Fibroblast of lung (primary cell): ENCODE results near the gene HBG1. TPM values are rescaled to one million over a fixed set of nuclear protein-coding genes. Genes with fewer than 3 reads are reported as not detected.
"Not testable (repeated sequence)": the region's sequence is repeated elsewhere in the genome, so short reads cannot be mapped to it uniquely, and the experiment has no call there.

Source experiments
- DNase-seq, 2 donors: peaks; one replicate each; pipeline versions ENCODE4 v3.0.0 to v3.0.0-alpha.2; 2010; ENCODE audit warnings: low read depth in 2 of 2
- H2AFZ ChIP-seq: 2 replicates; pipeline ENCODE4 v1.5.1; 2012; ENCODE audit warnings: low read length, control low read depth, inconsistent platforms
- H3K27ac ChIP-seq: 2 replicates; pipeline ENCODE4 v1.5.1; 2011; ENCODE audit warnings: low read length, control low read depth; ENCODE audit not compliant: insufficient read depth
- H3K27me3 ChIP-seq: 2 replicates; pipeline ENCODE4 v1.5.1; 2011; ENCODE audit warnings: mild to moderate bottlenecking, low read length; ENCODE audit not compliant: control insufficient read depth, insufficient read depth
- H3K36me3 ChIP-seq: 2 replicates; pipeline ENCODE4 v1.5.1; 2011; ENCODE audit warnings: low read length; ENCODE audit not compliant: control insufficient read depth, insufficient read depth
- H3K4me1 ChIP-seq: 2 replicates; pipeline ENCODE4 v1.5.1; 2011; ENCODE audit warnings: low read length; ENCODE audit not compliant: control insufficient read depth, insufficient read depth; ENCODE audit errors: extremely low read depth
- H3K4me2 ChIP-seq: 2 replicates; pipeline ENCODE4 v1.5.1; 2011; ENCODE audit warnings: low read length, control low read depth; ENCODE audit not compliant: insufficient read depth; ENCODE audit errors: extremely low read depth
- H3K4me3 ChIP-seq, 4 experiments: fragments of 200-600 bp in 1 of 4; sonication (generic) in 1 of 4; replicated peaks in 1 of 4; 2 replicates each; pipeline ENCODE4 v1.5.1; 2011 to 2016; ENCODE audit warnings: low read length in 4 of 4, low read depth in 3 of 4, mild to moderate bottlenecking in 3 of 4, control low read depth in 2 of 4, inconsistent platforms in 1 of 4, mixed read lengths in 1 of 4; ENCODE audit not compliant: insufficient read depth in 1 of 4; ENCODE audit errors: control extremely low read depth in 1 of 4
- H3K79me2 ChIP-seq: 2 replicates; pipeline ENCODE4 v1.5.1; 2012; ENCODE audit warnings: mild to moderate bottlenecking, low read length, inconsistent platforms; ENCODE audit not compliant: control insufficient read depth, insufficient read depth
- H3K9ac ChIP-seq: 2 replicates; pipeline ENCODE4 v1.5.1; 2011; ENCODE audit warnings: mild to moderate bottlenecking, low read length, control low read depth; ENCODE audit not compliant: insufficient read depth
- H3K9me3 ChIP-seq: 2 replicates; pipeline ENCODE4 v1.5.1; 2012; ENCODE audit warnings: low read depth, low read length; ENCODE audit not compliant: control insufficient read depth, insufficient read depth
- H4K20me1 ChIP-seq: 2 replicates; pipeline ENCODE4 v1.5.1; 2011; ENCODE audit warnings: low read length; ENCODE audit not compliant: control insufficient read depth, insufficient read depth; ENCODE audit errors: extremely low read depth
- EZH2 ChIP-seq: IDR thresholded peaks from 2 replicates; pipeline ENCODE4 v1.5.1; 2012; ENCODE audit warnings: low read length, control low read depth, mild to moderate bottlenecking; ENCODE audit errors: missing control alignments
- polyA plus RNA-seq, 2 donors: library from polyadenylated mRNA; depleted of rRNA in 1 of 2; stranded (reverse) in 1 of 2; unstranded in 1 of 2; fragments of >200 nt; gene quantifications; 2 replicates each; pipeline ENCODE4 v1.2.1, GENCODE V29; 2011 to 2012; ENCODE audit warnings: missing spikeins in 1 of 2
- total RNA-seq: library from RNA; depleted of rRNA; stranded (reverse); fragments of >200 nt; gene quantifications from 2 replicates; pipeline ENCODE4 v1.2.1, GENCODE V29; 2014
- TF ChIP-seq, protein P1 (sequence below), 2 donors: IDR thresholded peaks in 1 of 2; conservative IDR thresholded peaks in 1 of 2; 1 replicate in 1 of 2; 2 replicates in 1 of 2; pipeline ENCODE4 v1.5.1; 2011 to 2012; ENCODE audit warnings: low read length in 2 of 2, control low read depth in 1 of 2, inconsistent platforms in 1 of 2, low read depth in 1 of 2, mild to moderate bottlenecking in 1 of 2

HBG1 gene
- total and polyA plus RNA-seq, 2 donors (not counting 1 experiment from before 2014, with no cell fraction given): 0.41 TPM; not detected in 1

DNA sequence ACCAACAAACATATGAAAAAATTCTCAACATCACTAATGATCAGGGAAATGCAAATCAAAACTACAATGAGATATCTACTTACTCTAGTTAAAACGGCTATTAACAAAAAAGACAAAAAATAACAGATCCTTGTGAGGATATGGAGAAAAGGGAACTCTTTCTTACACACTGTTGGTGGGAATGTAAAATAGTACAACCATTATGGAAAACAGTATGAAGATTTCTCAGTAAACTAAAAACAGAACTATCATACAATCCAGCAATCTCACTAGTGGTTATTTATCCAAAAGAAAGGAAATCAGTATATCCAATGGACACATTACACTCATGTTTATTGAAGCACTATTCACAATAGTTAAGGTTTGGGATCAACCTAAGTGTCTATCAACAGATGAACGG is 16.2 kb upstream of the HBG1 start:
- no peaks in the 10 kb centered on the region for H3K27me3 ChIP-seq
- H3K9ac ChIP-seq: no peak overlapping the region
- H3K4me3 ChIP-seq: no peak overlapping the region
- no peaks in the 10 kb centered on the region for H3K79me2 ChIP-seq
- H3K4me2 ChIP-seq: no peak overlapping the region
- no peaks in the 10 kb centered on the region for H3K4me1 ChIP-seq
- H2AFZ ChIP-seq: no peak overlapping the region
- H3K9me3 ChIP-seq: no peaks in the 10 kb centered on the region
- H3K27ac ChIP-seq: no peak overlapping the region
- no peak for TF ChIP-seq EZH2
- TF ChIP-seq, protein P1, sequence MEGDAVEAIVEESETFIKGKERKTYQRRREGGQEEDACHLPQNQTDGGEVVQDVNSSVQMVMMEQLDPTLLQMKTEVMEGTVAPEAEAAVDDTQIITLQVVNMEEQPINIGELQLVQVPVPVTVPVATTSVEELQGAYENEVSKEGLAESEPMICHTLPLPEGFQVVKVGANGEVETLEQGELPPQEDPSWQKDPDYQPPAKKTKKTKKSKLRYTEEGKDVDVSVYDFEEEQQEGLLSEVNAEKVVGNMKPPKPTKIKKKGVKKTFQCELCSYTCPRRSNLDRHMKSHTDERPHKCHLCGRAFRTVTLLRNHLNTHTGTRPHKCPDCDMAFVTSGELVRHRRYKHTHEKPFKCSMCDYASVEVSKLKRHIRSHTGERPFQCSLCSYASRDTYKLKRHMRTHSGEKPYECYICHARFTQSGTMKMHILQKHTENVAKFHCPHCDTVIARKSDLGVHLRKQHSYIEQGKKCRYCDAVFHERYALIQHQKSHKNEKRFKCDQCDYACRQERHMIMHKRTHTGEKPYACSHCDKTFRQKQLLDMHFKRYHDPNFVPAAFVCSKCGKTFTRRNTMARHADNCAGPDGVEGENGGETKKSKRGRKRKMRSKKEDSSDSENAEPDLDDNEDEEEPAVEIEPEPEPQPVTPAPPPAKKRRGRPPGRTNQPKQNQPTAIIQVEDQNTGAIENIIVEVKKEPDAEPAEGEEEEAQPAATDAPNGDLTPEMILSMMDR (conservative IDR thresholded peaks at IDR 0.05 in 1 of 2, IDR thresholded peaks at IDR 0.05 in 1 of 2; ENCODE audit: low read depth in 1 of 2, low read length in 2 of 2): no peak
- DNase-seq: no peak
- no peaks in the 10 kb centered on the region for H4K20me1 ChIP-seq
- no peaks in the 10 kb centered on the region for H3K36me3 ChIP-seq

- Histone ChIP-seq H4K20me1 (no peaks in the 10 kb centered on the region), H3K9ac (no peak overlapping the region), H2AFZ (no peak overlapping the region), H3K27ac (no peak overlapping the region), H3K4me3 (no peak overlapping the region), H3K9me3 (no peaks in the 10 kb centered on the region), H3K27me3 (no peaks in the 10 kb centered on the region), H3K4me2 (no peak overlapping the region), H3K4me1 (no peaks in the 10 kb centered on the region), H3K36me3 (no peaks in the 10 kb centered on the region), H3K79me2 (no peaks in the 10 kb centered on the region)
- TF ChIP-seq, protein P1 (conservative IDR thresholded peaks at IDR 0.05 in 1 of 2, IDR thresholded peaks at IDR 0.05 in 1 of 2; ENCODE audit: low read depth in 1 of 2, low read length in 2 of 2): no peak
- no peak for TF ChIP-seq EZH2
- DNase-seq: no peak
Observed at GRCh38 chr11:5258543-5259262, 9.0 kb upstream of the HBG1 start.

DNA sequence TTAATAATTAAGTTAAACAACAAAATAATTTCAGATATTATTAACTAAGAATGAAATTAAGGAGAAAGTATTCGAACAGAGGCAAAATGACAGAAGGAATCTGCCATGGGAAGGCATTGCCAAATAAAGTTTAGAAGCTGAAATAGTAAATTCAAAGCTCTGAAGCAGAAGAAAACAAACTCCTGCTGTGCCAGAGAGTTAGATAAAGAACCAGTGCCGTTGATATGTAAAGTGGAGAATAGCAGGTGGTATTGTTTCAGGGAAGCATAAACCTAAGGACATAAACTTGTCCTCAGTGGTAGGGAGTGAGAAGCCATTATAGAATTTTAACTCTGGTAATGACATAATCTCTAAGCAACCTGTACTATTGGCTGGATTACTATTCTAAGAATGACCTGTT is 7.6 kb upstream of the HBG1 start:
- H3K9me3 ChIP-seq: no peaks in the 10 kb centered on the region
- no peak overlapping the region for H3K9ac ChIP-seq
- no peak for DNase-seq
- no peak overlapping the region for H3K4me2 ChIP-seq
- no peak overlapping the region for H2AFZ ChIP-seq
- no peaks in the 10 kb centered on the region for H3K27me3 ChIP-seq
- no peak overlapping the region for H3K4me3 ChIP-seq
- no peaks in the 10 kb centered on the region for H3K79me2 ChIP-seq
- TF ChIP-seq, protein P1 (conservative IDR thresholded peaks at IDR 0.05 in 1 of 2, IDR thresholded peaks at IDR 0.05 in 1 of 2; ENCODE audit: low read depth in 1 of 2, low read length in 2 of 2): no peak
- TF ChIP-seq EZH2: no peak
- no peak overlapping the region for H3K27ac ChIP-seq
- H3K4me1 ChIP-seq: no peaks in the 10 kb centered on the region
- no peaks in the 10 kb centered on the region for H3K36me3 ChIP-seq
- H4K20me1 ChIP-seq: no peaks in the 10 kb centered on the region

- not testable (repeated sequence) for H3K4me2 ChIP-seq, H3K27me3 ChIP-seq, H2AFZ ChIP-seq, H3K9ac ChIP-seq, H3K79me2 ChIP-seq, H3K4me3 ChIP-seq, H3K36me3 ChIP-seq, H4K20me1 ChIP-seq, H3K27ac ChIP-seq, H3K4me1 ChIP-seq, H3K9me3 ChIP-seq
- DNase-seq: peak in 1 of 2 donors; percentile 59
Observed at GRCh38 chr11:5254646-5255413, 5.2 kb upstream of the HBG1 start, which contains the start of gene HBG2. Gene HBG2, minus strand, starts transcription at chr11:5254781. Its CDS starts 53 bp downstream, at chr11:5254728.
